ENCODE measurements around the gene KRTAP27-1. TPM values are rescaled to one million over a fixed set of nuclear protein-coding genes. Genes with fewer than 3 reads are reported as not detected.
A peak's percentile ranks its signal among the peaks of the same experiment; 100 is the strongest.

KRTAP27-1 gene
- total and polyA plus RNA-seq, 2 experiments from 2014 or later = not detected

- no peak overlapping the region for H3K27ac Mint-ChIP-seq
- Histone ChIP-seq H4K20me1 (replicated peaks; ENCODE audit: insufficient read depth) (no peaks in the 10 kb centered on the region), H3K4me1 (ENCODE audit: insufficient read depth) (peaks cover 9% of the 10 kb centered on the region), H3K4me3 (no peak overlapping the region), H3K79me2 (replicated peaks; ENCODE audit: insufficient read depth) (no peaks in the 10 kb centered on the region), H2AFZ (peak overlapping the region; percentile 25; the same call in 1 of the 2 replicates), H3F3A (replicated peaks; ENCODE audit: low read depth) (no peaks in the 10 kb centered on the region), H3K4me2 (no peak overlapping the region), H3K9me2 (ENCODE audit: insufficient read depth) (peaks cover 2% of the 10 kb centered on the region; the same call in 1 of the 2 replicates), H3K36me3 (ENCODE audit: insufficient read depth) (no peaks in the 10 kb centered on the region), H3K27me3 (ENCODE audit: insufficient read depth) (no peaks in the 10 kb centered on the region), H3K27ac (ENCODE audit: low read depth) (no peak overlapping the region)
- TF ChIP-seq REST (IDR thresholded peaks at IDR 0.05; ENCODE audit: unreplicated experiment) (no peak), POLR2AphosphoS5 (IDR thresholded peaks at IDR 0.05; ENCODE audit: low read depth) (no peak), ZNF114 (CRISPR knock-in tag; IDR thresholded peaks at IDR 0.05) (no peak), CREB1 (CRISPR knock-in tag; IDR thresholded peaks at IDR 0.05; ENCODE audit: low read depth) (no peak), ZNF462 (CRISPR knock-in tag; IDR thresholded peaks at IDR 0.05) (no peak), EZH2phosphoT487 (IDR thresholded peaks at IDR 0.05; ENCODE audit: unreplicated experiment) (no peak), ZNF331 (CRISPR knock-in tag; IDR thresholded peaks at IDR 0.05; ENCODE audit: low read depth) (no peak), CTCF (conservative IDR thresholded peaks at IDR 0.05; ENCODE audit: low read depth in 2 of 2) (no peak), STAT1 (IDR thresholded peaks at IDR 0.05; ENCODE audit: unreplicated experiment) (no peak), ETS1 (IDR thresholded peaks at IDR 0.05) (no peak), NANOG (IDR thresholded peaks at IDR 0.05; ENCODE audit: borderline replicate concordance) (no peak)
- ATAC-seq = no peak
- H3K9me3 Mint-ChIP-seq = no peaks in the 10 kb centered on the region
- H3K4me3 Mint-ChIP-seq = no peak overlapping the region
- no peaks in the 10 kb centered on the region for H3K36me3 Mint-ChIP-seq (ENCODE audit: low read depth)
- H3K27me3 Mint-ChIP-seq (ENCODE audit: insufficient read depth, low read depth, poor library complexity) = no peaks in the 10 kb centered on the region
- DNase-seq (ENCODE audit: low spot score) = no peak
- peaks cover 9% of the 10 kb centered on the region for H3K4me1 Mint-ChIP-seq
Measured at GRCh38 chr21:30354308-30355005, 17.0 kb upstream of the KRTAP27-1 start.

Data from GM23338 (cell line).